HCT116 (cell line): Measurements from ENCODE around the gene TRIP10. TPM values are rescaled to one million over a fixed set of nuclear protein-coding genes. Genes with fewer than 3 reads are reported as not detected.

Experiments
- ATAC-seq: fragments of 200-7000 bp; cut with Tn5 transposase; 2 replicates; pipeline ENCODE4 v1.9.1; 2020; ENCODE audit warnings: mild to moderate bottlenecking, moderate library complexity
- BruUV-seq: library from RNA; stranded (reverse); fragments of 400-500 nt; replicated peaks from 2 replicates; lab custom pipeline; 2021; lab: Mats Ljungman, UMichigan
- CTCF ChIA-PET: fragments of 300-600 bp; sonication (Branson Sonifier 250); formaldehyde crosslinking; loops from one replicate; lab custom pipeline; 2021; ENCODE audit warnings: antibody characterized with exemption; lab: Charles Lee
- POLR2A ChIA-PET: fragments of 300-600, 350-600 bp; sonication (Branson Sonifier 250); formaldehyde crosslinking; loops from one replicate; lab custom pipeline; 2021; ENCODE audit warnings: antibody characterized with exemption; lab: Charles Lee
- RAD21 ChIA-PET, 2 experiments: fragments of 300-600 bp; sonication (Branson Sonifier 250); formaldehyde crosslinking; loops; one replicate each; lab custom pipeline; 2023; ENCODE audit warnings: low total read pairs in 2 of 2; ENCODE audit not compliant: uncharacterized antibody in 2 of 2, unreplicated experiment in 2 of 2, low non-redundant PET in 1 of 2; lab: Charles Lee
- DNase-seq: peaks from one replicate; pipeline ENCODE4 v3.0.0-alpha.2; 2010; ENCODE audit warnings: low read depth, low spot score
- H2AFZ ChIP-seq: fragments of 200-600 bp; shearing (Covaris generic), sonication (generic); 2 replicates; pipeline ENCODE4 v1.6.1; 2017; ENCODE audit warnings: low read depth, mixed run types, mixed read lengths, antibody characterized with exemption, low read length; ENCODE audit not compliant: poor library complexity, severe bottlenecking
- H3K27ac ChIP-seq: 2 replicates; pipeline ENCODE4 v1.5.1; 2012; ENCODE audit warnings: low read depth, low read length
- H3K27me3 ChIP-seq: fragments of 200-600 bp; sonication (generic); 2 replicates; pipeline ENCODE4 v1.6.1; 2016; ENCODE audit warnings: mixed run types, low read length, mixed read lengths; ENCODE audit not compliant: insufficient read depth
- H3K36me3 ChIP-seq, 2 experiments: fragments of 200-500 bp in 1 of 2; fragments of 200-600 bp in 1 of 2; sonication (Bioruptor generic) in 1 of 2; sonication (generic) in 1 of 2; 2 replicates each; pipeline versions ENCODE4 v1.5.1 to v1.6.1; 2014 to 2016; ENCODE audit warnings: low read length in 2 of 2, inconsistent platforms in 1 of 2, mixed read lengths in 1 of 2, mixed run types in 1 of 2; ENCODE audit not compliant: insufficient read depth in 2 of 2, control insufficient read depth in 1 of 2
- H3K4me1 ChIP-seq, 2 experiments: fragments of 200-600 bp in 1 of 2; sonication (generic) in 1 of 2; 2 replicates each; pipeline versions ENCODE4 v1.5.1 to v1.6.1; 2012 to 2017; ENCODE audit warnings: low read length in 2 of 2, inconsistent platforms in 1 of 2, mild to moderate bottlenecking in 1 of 2, mixed read lengths in 1 of 2, mixed run types in 1 of 2, moderate library complexity in 1 of 2; ENCODE audit not compliant: insufficient read depth in 2 of 2, control insufficient read depth in 1 of 2
- H3K4me2 ChIP-seq: fragments of 200-600 bp; sonication (generic); 2 replicates; pipeline ENCODE4 v1.6.1; 2017; ENCODE audit warnings: mixed run types, low read length, mixed read lengths
- H3K4me3 ChIP-seq, 2 experiments: fragments of 200-600 bp in 1 of 2; sonication (generic) in 1 of 2; replicated peaks in 1 of 2; 2 replicates each; pipeline ENCODE4 v1.5.1; 2011 to 2016; ENCODE audit warnings: low read length in 2 of 2, control low read depth in 1 of 2, low read depth in 1 of 2, mild to moderate bottlenecking in 1 of 2, mixed read lengths in 1 of 2, mixed run types in 1 of 2
- H3K79me2 ChIP-seq: fragments of 200-600 bp; sonication (generic); 2 replicates; pipeline ENCODE4 v1.6.1; 2017; ENCODE audit warnings: mild to moderate bottlenecking, mixed run types, low read length, moderate library complexity, mixed read lengths; ENCODE audit not compliant: insufficient read depth
- H3K9ac ChIP-seq: fragments of 200-600 bp; sonication (generic); 2 replicates; pipeline ENCODE4 v1.6.1; 2016; ENCODE audit warnings: low read length, mixed read lengths
- H3K9me2 ChIP-seq: fragments of 200-600 bp; sonication (generic), shearing (Covaris generic); 2 replicates; pipeline ENCODE4 v1.6.1; 2017; ENCODE audit warnings: mixed run types, mild to moderate bottlenecking, moderate library complexity; ENCODE audit not compliant: insufficient read depth
- H3K9me3 ChIP-seq, 2 experiments: fragments of 200-500 bp in 1 of 2; fragments of 200-600 bp in 1 of 2; sonication (Bioruptor generic) in 1 of 2; sonication (generic) in 1 of 2; 2 replicates each; pipeline ENCODE4 v1.6.1; 2014 to 2017; ENCODE audit warnings: low read length in 2 of 2, mixed read lengths in 2 of 2, inconsistent platforms in 1 of 2, low read depth in 1 of 2, mild to moderate bottlenecking in 1 of 2, mixed run types in 1 of 2, moderate library complexity in 1 of 2; ENCODE audit not compliant: control insufficient read depth in 1 of 2, insufficient read depth in 1 of 2
- H4K20me1 ChIP-seq: fragments of 200-600 bp; sonication (generic), shearing (Covaris generic); 2 replicates; pipeline ENCODE4 v1.6.1; 2017; ENCODE audit warnings: mixed run types, mild to moderate bottlenecking, moderate library complexity; ENCODE audit not compliant: insufficient read depth
- ATF3 ChIP-seq: IDR thresholded peaks from 2 replicates; pipeline ENCODE4 v1.6.1; 2012
- CBX3 ChIP-seq: IDR thresholded peaks from 2 replicates; pipeline ENCODE4 v1.6.1; 2012; ENCODE audit warnings: low read depth
- CTCF ChIP-seq, 3 experiments: fragments of 200-600 bp in 1 of 3; sonication (generic) in 1 of 3; IDR thresholded peaks in 2 of 3; conservative IDR thresholded peaks in 1 of 3; 2 replicates each; pipeline ENCODE4 v1.5.1; 2012 to 2017; ENCODE audit warnings: low read depth in 2 of 3, low read length in 2 of 3, antibody characterized with exemption in 1 of 3, borderline replicate concordance in 1 of 3, control low read depth in 1 of 3, mild to moderate bottlenecking in 1 of 3, mixed read lengths in 1 of 3, mixed run types in 1 of 3, moderate library complexity in 1 of 3; ENCODE audit not compliant: insufficient read depth in 1 of 3
- FOSL1 ChIP-seq: IDR thresholded peaks from 2 replicates; pipeline ENCODE4 v1.6.1; 2012; ENCODE audit warnings: low read depth
- JUND ChIP-seq: IDR thresholded peaks from 2 replicates; pipeline ENCODE4 v1.6.1; 2012
- POLR2A ChIP-seq: IDR thresholded peaks from 2 replicates; pipeline ENCODE4 v1.7.0; 2011; ENCODE audit warnings: borderline replicate concordance; ENCODE audit not compliant: insufficient read depth, insufficient read length; ENCODE audit errors: extremely low read depth
- REST ChIP-seq: IDR thresholded peaks from 2 replicates; pipeline ENCODE4 v1.6.1; 2012; ENCODE audit warnings: low read depth
- SIN3A ChIP-seq: IDR thresholded peaks from 2 replicates; pipeline ENCODE4 v1.6.1; 2012; ENCODE audit warnings: low read depth
- SRF ChIP-seq: IDR thresholded peaks from 2 replicates; pipeline ENCODE4 v1.6.1; 2012; ENCODE audit warnings: low read depth
- YY1 ChIP-seq: IDR thresholded peaks from 2 replicates; pipeline ENCODE4 v1.6.1; 2011; ENCODE audit warnings: low read length, low read depth, moderate library complexity, mild to moderate bottlenecking; ENCODE audit not compliant: insufficient replicate concordance; ENCODE audit errors: extremely low read depth
- intact Hi-C: fragments of 100-400 bp; cut with micrococcal nuclease; formaldehyde crosslinking; loops from 2 replicates; pipeline ENCODE4 v1.10.0; 2022
- total RNA-seq: library from RNA; stranded (reverse); gene quantifications from one replicate; pipeline ENCODE4 v1.2.1, GENCODE V29; 2021; ENCODE audit not compliant: unreplicated experiment

The TRIP10 gene
- total RNA-seq, 1 experiment from 2014 or later = 111 TPM

GRCh38 chr19:6796278-6796677 is 56.8 kb downstream of the TRIP10 start:
- Histone ChIP-seq H3K27me3 (no peaks in the 10 kb centered on the region), H3K4me3 (no peak overlapping the region), H3K9me2 (no peaks in the 10 kb centered on the region), H4K20me1 (no peaks in the 10 kb centered on the region), H3K9me3 (no peaks in the 10 kb centered on the region; a peak in 1 of 4 replicates), H2AFZ (no peak overlapping the region), H3K4me2 (no peak overlapping the region), H3K27ac (no peak overlapping the region), H3K9ac (no peak overlapping the region), H3K79me2 (no peaks in the 10 kb centered on the region), H3K36me3 (no peaks in the 10 kb centered on the region), H3K4me1 (peaks cover 9 to 15% of the 10 kb centered on the region in 2 experiments)
- TF ChIP-seq POLR2A (no peak), REST (no peak), JUND (no peak), CBX3 (no peak), CTCF (IDR thresholded peaks at IDR 0.05 in 2 of 3, conservative IDR thresholded peaks at IDR 0.05 in 1 of 3; ENCODE audit: borderline replicate concordance in 1 of 3, insufficient read depth in 1 of 3, low read depth in 2 of 3, low read length in 2 of 3) (no peak), SIN3A (no peak), SRF (no peak), YY1 (no peak), ATF3 (no peak), FOSL1 (no peak)
- RAD21 ChIA-PET = no interaction called here
- ATAC-seq = no peak
- CTCF ChIA-PET = no interaction called here
- BruUV-seq = no TSS peak
- intact Hi-C loops = no loop called here
- no peak for DNase-seq
- POLR2A ChIA-PET = no interaction called here
